ENCODE data around the gene HIRA. TPM values are rescaled to one million over a fixed set of nuclear protein-coding genes. Genes with fewer than 3 reads are reported as not detected.

Gene HIRA
- polyA plus RNA-seq, 1 experiment, result 17.1 TPM

DNA sequence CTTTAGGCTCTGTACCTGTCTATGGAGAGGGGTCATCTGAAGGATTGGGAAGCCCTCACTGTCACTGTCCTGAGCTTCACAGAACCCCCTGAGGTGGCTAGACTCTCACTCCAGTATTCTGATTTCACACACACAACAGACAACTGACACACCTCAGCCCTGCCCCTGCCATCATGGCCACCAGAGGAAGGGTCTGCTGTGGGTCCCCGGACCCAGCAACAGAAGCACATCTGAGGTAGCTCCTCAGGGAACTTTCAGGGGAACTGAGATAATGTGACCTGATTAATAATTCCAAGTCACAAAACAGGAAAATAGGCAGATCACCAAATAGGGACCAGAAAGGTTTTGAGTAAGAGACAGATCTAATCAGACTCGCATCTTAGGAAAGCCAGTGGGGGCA, 23.5 kb upstream of the HIRA start:
- ChIA-PET CTCF (interaction anchor here (0.6 kb wide), 1 partner anchor 37 kb away, joined by 3 read pairs; no protein-coding TSS in a partner anchor), POLR2A (no interaction called here)
- Histone ChIP-seq H3K27me3 (ENCODE audit: control insufficient read depth, insufficient read depth, low read length) (no peaks in the 10 kb centered on the region), H3K4me3 (ENCODE audit: low read depth, low read length) (no peak overlapping the region), H3K36me3 (ENCODE audit: control insufficient read depth, insufficient read depth, low read length) (peaks cover 23% of the 10 kb centered on the region)
- DNase-seq (ENCODE audit: low read depth), result no peak
- TF ChIP-seq, protein P1, sequence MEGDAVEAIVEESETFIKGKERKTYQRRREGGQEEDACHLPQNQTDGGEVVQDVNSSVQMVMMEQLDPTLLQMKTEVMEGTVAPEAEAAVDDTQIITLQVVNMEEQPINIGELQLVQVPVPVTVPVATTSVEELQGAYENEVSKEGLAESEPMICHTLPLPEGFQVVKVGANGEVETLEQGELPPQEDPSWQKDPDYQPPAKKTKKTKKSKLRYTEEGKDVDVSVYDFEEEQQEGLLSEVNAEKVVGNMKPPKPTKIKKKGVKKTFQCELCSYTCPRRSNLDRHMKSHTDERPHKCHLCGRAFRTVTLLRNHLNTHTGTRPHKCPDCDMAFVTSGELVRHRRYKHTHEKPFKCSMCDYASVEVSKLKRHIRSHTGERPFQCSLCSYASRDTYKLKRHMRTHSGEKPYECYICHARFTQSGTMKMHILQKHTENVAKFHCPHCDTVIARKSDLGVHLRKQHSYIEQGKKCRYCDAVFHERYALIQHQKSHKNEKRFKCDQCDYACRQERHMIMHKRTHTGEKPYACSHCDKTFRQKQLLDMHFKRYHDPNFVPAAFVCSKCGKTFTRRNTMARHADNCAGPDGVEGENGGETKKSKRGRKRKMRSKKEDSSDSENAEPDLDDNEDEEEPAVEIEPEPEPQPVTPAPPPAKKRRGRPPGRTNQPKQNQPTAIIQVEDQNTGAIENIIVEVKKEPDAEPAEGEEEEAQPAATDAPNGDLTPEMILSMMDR (IDR thresholded peaks at IDR 0.05; ENCODE audit: insufficient read depth, low read depth, low read length), result no peak

DNA sequence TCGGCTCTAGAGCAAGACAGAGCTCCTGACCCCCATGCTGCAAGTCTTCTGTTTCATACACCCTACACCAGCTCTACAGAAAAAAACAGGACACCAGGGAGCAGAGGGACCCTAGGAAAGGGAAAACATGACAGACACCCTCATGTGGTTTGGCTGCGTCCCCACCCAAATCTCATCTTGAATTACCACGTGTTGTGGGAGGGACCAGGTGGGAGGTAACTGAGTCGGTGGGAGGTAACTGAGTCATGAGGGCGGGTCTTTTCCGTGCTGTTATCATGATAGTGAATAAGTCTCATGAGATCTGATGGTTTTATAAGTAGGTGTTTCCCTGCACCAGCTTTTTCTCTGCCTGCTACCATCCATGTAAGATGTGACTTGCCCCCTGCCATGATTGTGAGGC, 22.6 kb upstream of the HIRA start:
- peaks cover 26% of the 10 kb centered on the region for H3K36me3 ChIP-seq (ENCODE audit: control insufficient read depth, insufficient read depth, low read length)
- H3K4me3 ChIP-seq (ENCODE audit: low read depth, low read length), result no peak overlapping the region
- ChIA-PET CTCF (interaction anchor here (0.6 kb wide), 1 partner anchor 36 kb away, joined by 3 read pairs; no protein-coding TSS in a partner anchor), POLR2A (no interaction called here)
- TF ChIP-seq, protein P1 (IDR thresholded peaks at IDR 0.05; ENCODE audit: insufficient read depth, low read depth, low read length), result no peak
- no peak for DNase-seq (ENCODE audit: low read depth)
- no peaks in the 10 kb centered on the region for H3K27me3 ChIP-seq (ENCODE audit: control insufficient read depth, insufficient read depth, low read length)

DNA sequence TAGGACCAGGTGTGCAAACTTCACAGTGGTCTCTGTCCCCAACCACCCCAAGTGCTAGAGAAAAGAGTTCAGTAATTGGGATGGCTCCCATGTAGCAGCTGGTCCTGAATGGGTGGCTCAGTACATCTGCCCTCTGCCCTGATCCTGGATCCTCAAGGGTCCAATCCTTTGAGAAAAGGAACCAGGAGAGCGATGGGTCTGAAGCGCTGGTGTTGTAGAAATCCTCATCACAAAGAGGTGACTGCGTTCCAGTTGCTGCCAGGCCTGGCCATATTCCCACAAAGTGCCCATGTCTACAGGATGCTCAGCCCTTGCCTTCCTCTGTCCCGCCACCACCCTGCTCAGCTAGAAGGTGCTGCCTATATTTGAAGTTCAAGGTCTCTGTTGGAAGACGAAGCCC, 22.2 kb upstream of the HIRA start:
- no peak for DNase-seq (ENCODE audit: low read depth)
- TF ChIP-seq, protein P1 (IDR thresholded peaks at IDR 0.05; ENCODE audit: insufficient read depth, low read depth, low read length), result no peak
- H3K4me3 ChIP-seq (ENCODE audit: low read depth, low read length), result no peak overlapping the region
- ChIA-PET CTCF (no interaction called here), POLR2A (no interaction called here)
- peaks cover 28% of the 10 kb centered on the region for H3K36me3 ChIP-seq (ENCODE audit: control insufficient read depth, insufficient read depth, low read length)
- H3K27me3 ChIP-seq (ENCODE audit: control insufficient read depth, insufficient read depth, low read length), result no peaks in the 10 kb centered on the region

DNA sequence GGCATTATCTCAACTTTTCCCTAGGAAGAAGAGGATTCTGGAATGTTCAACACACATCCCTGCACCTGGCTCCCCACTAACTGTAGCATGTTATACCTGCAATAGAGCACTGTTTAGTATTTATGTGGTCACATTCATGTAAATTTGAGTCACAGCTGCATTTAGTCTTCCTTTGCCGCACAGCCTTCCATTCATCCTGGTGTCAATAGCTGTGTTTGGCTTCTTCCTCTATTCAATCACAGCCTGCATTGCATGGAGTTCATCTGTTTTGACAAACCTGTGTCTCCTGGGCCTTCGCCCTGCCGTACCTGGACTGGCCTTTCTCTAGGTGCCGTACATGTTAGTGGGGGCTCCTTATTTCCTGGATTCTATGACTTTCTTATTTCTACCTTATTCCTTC, 20.0 kb upstream of the HIRA start:
- ChIA-PET POLR2A (no interaction called here), CTCF (interaction anchor here (1.3 to 1.6 kb wide), 4 partner anchors 12 to 178 kb away, joined by 3 to 9 read pairs (median 4); no protein-coding TSS in a partner anchor)
- TF ChIP-seq, protein P1 (IDR thresholded peaks at IDR 0.05; ENCODE audit: insufficient read depth, low read depth, low read length), result no peak
- DNase-seq (ENCODE audit: low read depth), result no peak
- Histone ChIP-seq H3K36me3 (ENCODE audit: control insufficient read depth, insufficient read depth, low read length) (peaks cover 23% of the 10 kb centered on the region), H3K27me3 (ENCODE audit: control insufficient read depth, insufficient read depth, low read length) (no peaks in the 10 kb centered on the region), H3K4me3 (ENCODE audit: low read depth, low read length) (no peak overlapping the region)

DNA sequence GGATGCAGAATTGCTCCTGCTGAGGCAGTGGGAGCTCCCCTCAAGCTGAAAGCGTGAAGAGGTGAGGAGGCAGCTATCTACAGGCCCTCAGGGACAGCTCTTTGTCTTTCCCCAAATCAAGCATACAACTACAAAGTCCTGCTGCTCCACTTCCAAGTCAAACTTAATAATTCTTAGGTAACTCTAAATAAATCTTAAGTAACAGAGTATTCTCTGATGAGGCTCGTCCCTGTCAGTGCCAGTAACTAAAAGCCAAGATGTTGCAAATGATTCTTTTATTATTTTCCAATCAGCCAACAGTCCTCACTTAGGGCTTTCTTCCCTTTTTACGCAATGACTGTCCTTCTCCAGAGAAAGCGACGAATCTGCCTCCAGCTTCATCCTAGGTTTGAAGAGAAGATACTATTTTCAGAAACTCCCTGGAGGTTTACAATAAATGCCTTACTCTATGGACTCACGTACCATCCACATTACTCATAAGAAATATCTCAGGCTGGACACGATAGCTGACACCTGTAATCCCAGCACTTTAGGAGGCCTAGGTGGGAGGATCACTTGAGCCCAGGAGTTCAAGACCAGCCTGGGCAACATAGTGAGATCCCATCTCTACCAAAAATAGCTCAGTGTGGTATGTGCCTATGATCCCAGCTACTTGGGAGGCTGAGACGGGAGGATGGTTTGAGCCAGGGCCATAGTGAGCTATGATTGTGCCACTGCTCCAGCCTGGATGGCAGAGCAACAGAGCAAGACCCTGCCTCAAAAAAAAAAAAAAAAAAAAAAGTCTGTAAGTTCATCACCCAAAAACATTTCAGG, 19.0 kb upstream of the HIRA start:
- ChIA-PET POLR2A (no interaction called here), CTCF (interaction anchor here (0.6 to 1.6 kb wide), 6 partner anchors 13 to 179 kb away, joined by 3 to 9 read pairs (median 4); no protein-coding TSS in a partner anchor)
- H3K27me3 ChIP-seq (ENCODE audit: control insufficient read depth, insufficient read depth, low read length), result no peaks in the 10 kb centered on the region

More for the DNA sequence above, 19.0 kb upstream of the HIRA start:
- TF ChIP-seq, protein P1 (IDR thresholded peaks at IDR 0.05; ENCODE audit: insufficient read depth, low read depth, low read length), result no peak
- peaks cover 16% of the 10 kb centered on the region for H3K36me3 ChIP-seq (ENCODE audit: control insufficient read depth, insufficient read depth, low read length)
- no peak overlapping the region for H3K4me3 ChIP-seq (ENCODE audit: low read depth, low read length)
- DNase-seq (ENCODE audit: low read depth), result no peak
